ENCODE results near the gene OVOL3. TPM values are rescaled to one million over a fixed set of nuclear protein-coding genes. Genes with fewer than 3 reads are reported as not detected.

Gene OVOL3
- total RNA-seq, 2 donors from 2014 or later = not detected

DNA sequence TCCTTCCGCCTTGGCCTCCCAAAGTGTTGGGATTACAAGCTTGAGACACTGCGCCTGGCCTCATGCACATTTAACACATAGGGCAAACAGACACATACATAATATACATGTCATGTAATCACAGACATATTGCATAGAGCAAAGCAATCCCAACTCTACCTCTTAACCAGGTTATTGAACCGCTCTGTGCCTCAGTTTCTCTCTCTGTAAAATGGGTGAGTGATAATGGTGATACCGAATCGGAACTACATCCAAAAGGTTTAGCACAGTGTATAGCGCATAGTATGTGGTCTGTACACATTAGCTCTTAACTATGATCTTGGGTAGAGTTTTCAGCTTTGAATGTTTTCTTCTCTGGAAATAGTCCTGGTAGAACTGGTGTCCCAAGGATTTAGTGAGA, 33.7 kb downstream of the OVOL3 start:
- 97% methylated on average over 6 of the region's 6 CpGs for WGBS
- H3K27me3 ChIP-seq (replicated peaks; ENCODE audit: insufficient read depth) = no peaks in the 10 kb centered on the region
- intact Hi-C loops (cut with DNase I) = no loop called here
- no peaks in the 10 kb centered on the region for H3K9me3 ChIP-seq
- H3K27ac ChIP-seq = no peak overlapping the region
- no peak for DNase-seq (ENCODE audit: low spot score)
- H3K4me1 ChIP-seq (replicated peaks) = peaks cover 6% of the 10 kb centered on the region
- H3K4me3 ChIP-seq = no peak overlapping the region
- H3K36me3 ChIP-seq = peaks cover 11 to 23% of the 10 kb centered on the region in 2 donors
- TF ChIP-seq POLR2A (IDR thresholded peaks at IDR 0.05) = no peak
- no peak for TF ChIP-seq POLR2AphosphoS5 (IDR thresholded peaks at IDR 0.05)
- TF ChIP-seq, protein P1, sequence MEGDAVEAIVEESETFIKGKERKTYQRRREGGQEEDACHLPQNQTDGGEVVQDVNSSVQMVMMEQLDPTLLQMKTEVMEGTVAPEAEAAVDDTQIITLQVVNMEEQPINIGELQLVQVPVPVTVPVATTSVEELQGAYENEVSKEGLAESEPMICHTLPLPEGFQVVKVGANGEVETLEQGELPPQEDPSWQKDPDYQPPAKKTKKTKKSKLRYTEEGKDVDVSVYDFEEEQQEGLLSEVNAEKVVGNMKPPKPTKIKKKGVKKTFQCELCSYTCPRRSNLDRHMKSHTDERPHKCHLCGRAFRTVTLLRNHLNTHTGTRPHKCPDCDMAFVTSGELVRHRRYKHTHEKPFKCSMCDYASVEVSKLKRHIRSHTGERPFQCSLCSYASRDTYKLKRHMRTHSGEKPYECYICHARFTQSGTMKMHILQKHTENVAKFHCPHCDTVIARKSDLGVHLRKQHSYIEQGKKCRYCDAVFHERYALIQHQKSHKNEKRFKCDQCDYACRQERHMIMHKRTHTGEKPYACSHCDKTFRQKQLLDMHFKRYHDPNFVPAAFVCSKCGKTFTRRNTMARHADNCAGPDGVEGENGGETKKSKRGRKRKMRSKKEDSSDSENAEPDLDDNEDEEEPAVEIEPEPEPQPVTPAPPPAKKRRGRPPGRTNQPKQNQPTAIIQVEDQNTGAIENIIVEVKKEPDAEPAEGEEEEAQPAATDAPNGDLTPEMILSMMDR (IDR thresholded peaks at IDR 0.05) = no peak

DNA sequence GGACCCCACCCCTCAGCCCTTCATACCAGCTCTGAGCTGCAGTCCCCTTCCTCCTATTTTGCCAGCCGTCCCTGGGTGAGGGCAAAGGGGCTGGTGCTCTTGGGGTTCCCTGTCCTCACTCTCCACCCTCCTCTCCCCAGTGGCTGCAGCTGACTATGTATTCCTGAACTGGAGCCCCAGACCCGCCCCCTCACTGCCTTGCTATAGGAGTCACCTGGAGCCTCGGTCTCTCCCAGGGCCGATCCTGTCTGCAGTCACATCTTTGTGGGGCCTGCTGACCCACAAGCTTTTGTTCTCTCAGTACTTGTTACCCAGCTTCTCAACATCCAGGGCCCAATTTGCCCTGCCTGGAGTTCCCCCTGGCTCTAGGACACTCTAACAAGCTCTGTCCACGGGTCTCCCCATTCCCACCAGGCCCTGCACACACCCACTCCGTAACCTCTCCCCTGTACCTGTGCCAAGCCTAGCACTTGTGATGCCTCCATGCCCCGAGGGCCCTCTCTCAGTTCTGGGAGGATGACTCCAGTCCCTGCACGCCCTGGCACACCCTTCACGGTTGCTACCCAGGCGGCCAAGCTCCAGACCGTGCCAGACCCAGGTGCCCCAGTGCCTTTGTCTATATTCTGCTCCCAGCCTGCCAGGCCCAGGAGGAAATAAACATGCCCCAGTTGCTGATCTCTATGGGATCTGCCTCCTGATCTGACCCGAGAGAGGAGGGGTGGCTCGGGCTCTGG, 38.9 kb downstream of the OVOL3 start:
- no peak overlapping the region for H3K4me3 ChIP-seq
- H3K27me3 ChIP-seq (replicated peaks; ENCODE audit: insufficient read depth) = no peaks in the 10 kb centered on the region
- no peaks in the 10 kb centered on the region for H3K4me1 ChIP-seq (replicated peaks)
- DNase-seq (ENCODE audit: low spot score) = no peak
- H3K36me3 ChIP-seq = peaks cover 11 to 22% of the 10 kb centered on the region in 2 donors
- intact Hi-C loops (cut with DNase I) = no loop called here
- H3K27ac ChIP-seq = no peak overlapping the region
- TF ChIP-seq, protein P1 (IDR thresholded peaks at IDR 0.05) = no peak
- TF ChIP-seq POLR2AphosphoS5 (IDR thresholded peaks at IDR 0.05) (no peak), POLR2A (IDR thresholded peaks at IDR 0.05) (no peak)
- 53% methylated on average over 13 of the region's 13 CpGs for WGBS
- no peaks in the 10 kb centered on the region for H3K9me3 ChIP-seq

DNA sequence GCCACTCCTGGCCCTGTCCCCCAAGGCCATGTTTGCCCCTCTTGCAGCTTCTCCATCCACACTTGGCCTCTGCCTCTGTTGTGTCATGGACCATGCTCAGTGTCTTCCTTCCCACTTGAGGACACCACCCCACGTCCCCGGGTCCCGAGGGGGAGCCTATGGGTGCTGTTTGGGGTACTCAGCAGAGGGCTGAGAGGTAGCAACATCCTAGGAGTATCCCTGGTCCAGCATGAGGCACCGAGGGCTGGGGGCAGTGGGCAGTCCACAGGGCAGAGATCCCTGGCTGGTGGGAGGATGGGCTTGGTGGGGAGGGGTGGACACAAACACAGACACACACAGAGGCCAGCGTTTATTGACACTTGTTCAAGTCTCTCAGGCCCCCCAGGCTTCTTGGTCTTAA, 39.6 kb downstream of the OVOL3 start:
- DNase-seq (ENCODE audit: low spot score) = no peak
- no peaks in the 10 kb centered on the region for H3K9me3 ChIP-seq
- no peaks in the 10 kb centered on the region for H3K27me3 ChIP-seq (replicated peaks; ENCODE audit: insufficient read depth)
- 74% methylated on average over 5 of the region's 5 CpGs for WGBS
- no peaks in the 10 kb centered on the region for H3K4me1 ChIP-seq (replicated peaks)
- no peak overlapping the region for H3K4me3 ChIP-seq
- H3K27ac ChIP-seq = peak overlapping the region in 1 of 2 donors; percentile 77
- TF ChIP-seq POLR2AphosphoS5 (IDR thresholded peaks at IDR 0.05) (no peak), POLR2A (IDR thresholded peaks at IDR 0.05) (no peak)
- TF ChIP-seq, protein P1 (IDR thresholded peaks at IDR 0.05) = no peak
- intact Hi-C loops (cut with DNase I) = no loop called here
- peaks cover 9 to 21% of the 10 kb centered on the region in 2 donors for H3K36me3 ChIP-seq

DNA sequence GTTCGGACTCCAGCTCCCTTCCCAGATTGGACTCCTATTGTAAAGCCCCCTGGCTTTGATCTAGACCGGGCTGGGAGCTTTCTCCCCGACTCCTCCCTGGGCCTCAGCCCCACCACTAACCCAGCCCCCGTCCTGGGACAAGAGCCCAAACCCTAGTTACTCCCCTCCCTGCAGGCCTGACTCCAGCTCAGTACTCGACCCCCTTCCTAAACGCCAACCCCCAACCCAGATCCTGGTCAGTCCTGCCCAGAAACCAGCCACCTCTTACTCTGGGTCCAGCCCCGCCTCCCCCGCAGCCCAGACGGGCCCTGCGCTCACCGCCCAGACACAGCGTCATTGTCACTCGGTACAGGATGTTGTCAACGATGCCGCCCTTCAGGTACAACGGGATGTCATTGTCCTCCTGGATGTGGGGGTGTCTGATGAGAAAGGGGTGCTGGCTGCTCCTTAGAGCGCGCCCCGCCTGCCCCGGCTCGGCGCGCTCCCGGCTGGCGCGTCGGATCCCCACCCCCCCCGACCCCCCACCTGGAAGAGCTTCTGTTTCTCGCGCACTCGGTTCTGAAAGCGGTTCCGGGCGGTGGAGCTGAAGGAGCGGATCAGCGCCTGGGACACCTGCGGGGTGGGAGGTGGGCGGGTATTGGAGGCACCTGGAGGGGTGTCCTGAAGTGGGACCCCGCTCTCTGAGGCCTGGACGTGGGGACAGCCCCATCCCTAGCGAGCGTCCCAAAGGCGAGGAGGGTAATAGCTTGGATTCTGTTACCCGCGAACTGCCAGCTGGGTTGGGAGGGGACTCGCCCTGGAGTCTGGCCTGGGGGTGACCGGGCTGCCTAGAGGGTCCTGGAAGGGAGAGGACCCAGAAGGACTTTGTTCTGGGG, 40.4 kb downstream of the OVOL3 start:
- 48% methylated on average over 47 of the region's 47 CpGs for WGBS
- TF ChIP-seq POLR2AphosphoS5 (IDR thresholded peaks at IDR 0.05) = no peak
- TF ChIP-seq, protein P1 (IDR thresholded peaks at IDR 0.05) = no peak
- Histone ChIP-seq H3K27ac (peak overlapping the region; percentile 77 to 86), H3K4me3 (peak overlapping the region; percentile 32 to 35), H3K27me3 (replicated peaks; ENCODE audit: insufficient read depth) (no peaks in the 10 kb centered on the region), H3K36me3 (peaks cover 3 to 13% of the 10 kb centered on the region in 2 donors), H3K4me1 (replicated peaks) (no peaks in the 10 kb centered on the region), H3K9me3 (no peaks in the 10 kb centered on the region)
- intact Hi-C loops (cut with DNase I) = no loop called here
- DNase-seq (ENCODE audit: low spot score) = no peak

Data from prostate gland (tissue), 2 donors.